ENCODE measurements around the gene PRSS2. TPM values are rescaled to one million over a fixed set of nuclear protein-coding genes. Genes with fewer than 3 reads are reported as not detected.
A peak's percentile ranks its signal among the peaks of the same experiment; 100 is the strongest.
"Not testable (repeated sequence)": the region's sequence is repeated elsewhere in the genome, so short reads cannot be mapped to it uniquely, and the experiment has no call there.

PRSS2 gene
- total and polyA plus RNA-seq, 12 donors: 0.93 to 8.2 (median 6.3) TPM; not detected in 4

DNA sequence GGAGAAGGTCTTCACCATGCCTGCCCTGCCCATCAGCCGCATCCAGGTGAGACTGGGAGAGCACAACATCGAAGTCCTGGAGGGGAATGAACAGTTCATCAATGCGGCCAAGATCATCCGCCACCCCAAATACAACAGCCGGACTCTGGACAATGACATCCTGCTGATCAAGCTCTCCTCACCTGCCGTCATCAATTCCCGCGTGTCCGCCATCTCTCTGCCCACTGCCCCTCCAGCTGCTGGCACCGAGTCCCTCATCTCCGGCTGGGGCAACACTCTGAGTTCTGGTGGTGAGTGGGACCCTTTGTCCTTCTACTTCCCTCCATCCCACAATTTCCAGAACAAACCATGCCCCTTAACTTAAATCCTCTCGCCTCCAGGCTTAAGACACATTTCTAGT is 2.5 kb downstream of the PRSS2 start:
- Histone ChIP-seq H3K4me1 (no peaks in the 10 kb centered on the region), H3K4me3 (no peak overlapping the region), H3K36me3 (no peaks in the 10 kb centered on the region), H3K9me3 (no peaks in the 10 kb centered on the region), H3K27me3 (peaks cover 0 to 16% (median 8%) of the 10 kb centered on the region in 7 donors), H3K27ac (no peak overlapping the region)
- DNase-seq (no peak), ATAC-seq (peak in 1 of 8 donors; percentile 18)
- TF ChIP-seq, protein P1, sequence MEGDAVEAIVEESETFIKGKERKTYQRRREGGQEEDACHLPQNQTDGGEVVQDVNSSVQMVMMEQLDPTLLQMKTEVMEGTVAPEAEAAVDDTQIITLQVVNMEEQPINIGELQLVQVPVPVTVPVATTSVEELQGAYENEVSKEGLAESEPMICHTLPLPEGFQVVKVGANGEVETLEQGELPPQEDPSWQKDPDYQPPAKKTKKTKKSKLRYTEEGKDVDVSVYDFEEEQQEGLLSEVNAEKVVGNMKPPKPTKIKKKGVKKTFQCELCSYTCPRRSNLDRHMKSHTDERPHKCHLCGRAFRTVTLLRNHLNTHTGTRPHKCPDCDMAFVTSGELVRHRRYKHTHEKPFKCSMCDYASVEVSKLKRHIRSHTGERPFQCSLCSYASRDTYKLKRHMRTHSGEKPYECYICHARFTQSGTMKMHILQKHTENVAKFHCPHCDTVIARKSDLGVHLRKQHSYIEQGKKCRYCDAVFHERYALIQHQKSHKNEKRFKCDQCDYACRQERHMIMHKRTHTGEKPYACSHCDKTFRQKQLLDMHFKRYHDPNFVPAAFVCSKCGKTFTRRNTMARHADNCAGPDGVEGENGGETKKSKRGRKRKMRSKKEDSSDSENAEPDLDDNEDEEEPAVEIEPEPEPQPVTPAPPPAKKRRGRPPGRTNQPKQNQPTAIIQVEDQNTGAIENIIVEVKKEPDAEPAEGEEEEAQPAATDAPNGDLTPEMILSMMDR (IDR thresholded peaks at IDR 0.05): no peak
- WGBS, 2 donors: 76 to 92% methylated on average over 12 of the region's 12 CpGs
- intact Hi-C loops (cut with DNase I): no loop called here

DNA sequence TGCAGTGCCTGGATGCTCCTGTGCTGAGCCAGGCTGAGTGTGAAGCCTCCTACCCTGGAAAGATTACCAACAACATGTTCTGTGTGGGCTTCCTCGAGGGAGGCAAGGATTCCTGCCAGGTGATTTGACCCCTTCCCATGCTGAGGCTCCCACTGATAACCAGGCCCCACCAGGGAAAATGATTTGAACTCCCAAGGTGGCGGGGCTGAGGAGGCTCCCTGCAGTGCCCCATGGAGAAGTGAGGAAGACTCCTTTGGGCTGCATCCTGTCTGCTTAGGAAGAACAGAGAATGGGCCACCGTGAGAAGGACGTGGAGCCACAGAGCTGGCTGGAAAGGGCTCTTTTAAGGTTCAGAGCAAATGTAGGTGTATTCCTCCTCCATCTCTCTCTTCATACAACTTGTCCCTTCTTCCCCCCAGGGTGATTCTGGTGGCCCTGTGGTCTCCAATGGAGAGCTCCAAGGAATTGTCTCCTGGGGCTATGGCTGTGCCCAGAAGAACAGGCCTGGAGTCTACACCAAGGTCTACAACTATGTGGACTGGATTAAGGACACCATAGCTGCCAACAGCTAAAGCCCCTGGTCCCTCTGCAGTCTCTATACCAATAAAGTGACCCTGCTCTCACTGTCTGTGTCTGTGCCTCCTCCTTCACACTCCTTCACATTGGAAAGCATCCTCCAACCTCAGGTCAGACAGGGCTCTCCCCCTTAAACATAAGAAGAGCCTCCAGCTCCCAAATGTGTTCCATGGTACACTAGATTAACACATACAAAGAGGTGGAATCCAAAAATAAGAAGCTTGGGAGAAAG is 3.4 kb downstream of the PRSS2 start:
- ATAC-seq: no peak
- TF ChIP-seq, protein P1 (IDR thresholded peaks at IDR 0.05): no peak

DNA sequence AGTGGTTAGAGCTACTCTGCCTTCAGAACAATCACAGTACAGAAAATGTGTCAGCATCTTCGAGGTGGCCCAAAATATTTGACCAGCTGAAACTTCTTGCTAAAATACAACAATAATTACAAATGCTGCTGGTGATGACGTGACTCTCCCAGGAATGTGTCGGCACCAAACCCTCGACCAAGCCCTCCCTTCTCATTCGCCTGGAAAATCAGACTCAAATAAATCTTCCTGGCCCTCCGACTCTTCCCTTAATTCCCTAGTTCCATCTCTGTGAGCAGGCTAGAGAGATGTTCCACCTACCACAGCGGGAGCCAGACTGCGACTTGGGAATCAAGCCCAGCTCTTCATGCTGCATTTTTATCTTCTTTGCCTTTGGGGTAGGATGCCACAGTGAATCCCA is 4.1 kb downstream of the PRSS2 start:
- intact Hi-C loops (cut with DNase I): no loop called here
- ATAC-seq (peak in 1 of 8 donors; percentile 12), DNase-seq (no peak)
- WGBS, 2 donors: 45 to 66% methylated on average over 8 of the region's 8 CpGs
- Histone ChIP-seq H3K27ac (no peak overlapping the region), H3K4me3 (no peak overlapping the region), H3K4me1 (no peaks in the 10 kb centered on the region), H3K9me3 (no peaks in the 10 kb centered on the region), H3K36me3 (no peaks in the 10 kb centered on the region), H3K27me3 (peaks cover 0 to 12% (median 2%) of the 10 kb centered on the region in 7 donors)
- TF ChIP-seq, protein P1 (IDR thresholded peaks at IDR 0.05): no peak

More for the DNA sequence above, 3.4 kb downstream of the PRSS2 start:
- WGBS, 2 donors: 46 to 60% methylated on average over 4 of the region's 4 CpGs
- Histone ChIP-seq H3K27me3 (peaks cover 0 to 12% (median 5%) of the 10 kb centered on the region in 7 donors), H3K27ac (no peak overlapping the region), H3K4me1 (no peaks in the 10 kb centered on the region), H3K4me3 (no peak overlapping the region), H3K36me3 (no peaks in the 10 kb centered on the region), H3K9me3 (no peaks in the 10 kb centered on the region)
- DNase-seq: no peak
- intact Hi-C loops (cut with DNase I): no loop called here

DNA sequence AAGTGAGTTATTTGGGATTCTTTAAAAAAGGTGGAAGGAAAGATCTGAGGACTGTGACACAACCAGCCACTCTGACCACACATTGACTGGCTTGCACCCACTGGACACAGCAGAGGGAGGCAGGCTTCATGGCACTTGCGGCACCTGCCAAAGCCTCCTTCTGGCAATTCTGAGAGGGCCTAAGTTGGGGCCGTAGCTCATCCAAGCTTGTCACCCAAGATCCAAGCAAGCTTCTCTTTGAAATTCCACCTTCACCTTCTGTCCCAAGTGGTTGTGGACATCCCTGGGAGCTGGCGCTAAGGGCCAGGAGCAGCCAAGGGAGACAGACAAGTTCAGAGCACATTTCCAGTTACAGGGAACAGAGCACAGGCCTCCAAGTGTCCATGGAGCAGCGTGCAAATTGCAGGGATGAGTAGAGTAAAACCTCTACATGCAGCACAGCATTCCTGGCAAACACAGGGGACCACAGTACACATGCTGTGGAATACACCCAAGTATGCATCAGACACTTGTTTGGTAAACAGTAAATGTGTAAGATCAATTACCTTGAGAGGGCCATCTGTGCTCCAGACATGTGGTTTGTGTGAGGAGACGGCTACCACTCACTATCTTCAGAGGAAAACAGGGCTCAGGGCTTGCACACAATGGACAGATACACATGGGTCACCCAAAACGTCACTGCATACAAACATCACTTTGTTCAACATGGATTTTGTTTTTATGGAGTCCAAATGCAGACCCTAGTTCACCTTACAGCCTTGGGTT is 4.8 kb downstream of the PRSS2 start:
- 68 to 80% methylated on average over 6 of the region's 6 CpGs for WGBS, 2 donors
- H3K4me1 ChIP-seq; H3K36me3 ChIP-seq; intact Hi-C loops (cut with DNase I); H3K27me3 ChIP-seq; H3K4me3 ChIP-seq; ATAC-seq; H3K27ac ChIP-seq; H3K9me3 ChIP-seq; DNase-seq: not testable (repeated sequence)
